NCI-H1436 (cell line): Measurements from ENCODE around the gene DNAH6.

ENCODE experiments used
- DNase-seq: peaks from one replicate; lab custom pipeline; 2025; lab: John Stamatoyannopoulos, UW

Gene DNAH6

GRCh38 chr2:84636080-84636971 lies 120.0 kb downstream of the DNAH6 start:
- no peak for DNase-seq

- no peak for DNase-seq
Observed at GRCh38 chr2:84639751-84640150, 123.5 kb downstream of the DNAH6 start.

GRCh38 chr2:84640411-84640810 lies 124.1 kb downstream of the DNAH6 start:
- DNase-seq = no peak

GRCh38 chr2:84641021-84641420 lies 124.7 kb downstream of the DNAH6 start:
- DNase-seq = no peak

GRCh38 chr2:84643991-84644390 lies 127.7 kb downstream of the DNAH6 start:
- no peak for DNase-seq

GRCh38 chr2:84646514-84646913 lies 130.2 kb downstream of the DNAH6 start:
- no peak for DNase-seq

- no peak for DNase-seq
Observed at GRCh38 chr2:84647267-84647666, 131.0 kb downstream of the DNAH6 start.

- no peak for DNase-seq
Observed at GRCh38 chr2:84649058-84649457, 132.8 kb downstream of the DNAH6 start.

- DNase-seq = no peak
Observed at GRCh38 chr2:84649487-84650142, 133.3 kb downstream of the DNAH6 start.

GRCh38 chr2:84652431-84652830 lies 136.1 kb downstream of the DNAH6 start:
- DNase-seq = no peak

- DNase-seq = no peak
Observed at GRCh38 chr2:84653302-84653701, 137.0 kb downstream of the DNAH6 start.

- DNase-seq = no peak
Observed at GRCh38 chr2:84654414-84654813, 138.1 kb downstream of the DNAH6 start.

GRCh38 chr2:84669122-84669521 lies 152.8 kb downstream of the DNAH6 start:
- no peak for DNase-seq

GRCh38 chr2:84674099-84674498 lies 157.8 kb downstream of the DNAH6 start:
- no peak for DNase-seq

- DNase-seq = no peak
Observed at GRCh38 chr2:84674586-84674985, 158.3 kb downstream of the DNAH6 start.

- DNase-seq = no peak
Observed at GRCh38 chr2:84676295-84676694, 160.0 kb downstream of the DNAH6 start.

GRCh38 chr2:84678214-84678613 lies 161.9 kb downstream of the DNAH6 start:
- DNase-seq = no peak

- no peak for DNase-seq
Observed at GRCh38 chr2:84686783-84687476, 170.6 kb downstream of the DNAH6 start.

GRCh38 chr2:84687498-84688149 lies 171.3 kb downstream of the DNAH6 start:
- no peak for DNase-seq

GRCh38 chr2:84690225-84690624 lies 173.9 kb downstream of the DNAH6 start:
- no peak for DNase-seq

- no peak for DNase-seq
Observed at GRCh38 chr2:84694088-84694622, 177.9 kb downstream of the DNAH6 start.

- DNase-seq = no peak
Observed at GRCh38 chr2:84697895-84698294, 181.6 kb downstream of the DNAH6 start.
